Fibroblast of lung (primary cell): ENCODE data around the gene C6orf118.

Experiments
- CTCF ChIP-seq, 2 donors: IDR thresholded peaks in 1 of 2; conservative IDR thresholded peaks in 1 of 2; 1 replicate in 1 of 2; 2 replicates in 1 of 2; pipeline ENCODE4 v1.5.1; 2011 to 2012; ENCODE audit warnings: low read length in 2 of 2, control low read depth in 1 of 2, inconsistent platforms in 1 of 2, low read depth in 1 of 2, mild to moderate bottlenecking in 1 of 2
- EZH2 ChIP-seq: IDR thresholded peaks from 2 replicates; pipeline ENCODE4 v1.5.1; 2012; ENCODE audit warnings: low read length, control low read depth, mild to moderate bottlenecking; ENCODE audit errors: missing control alignments

DNA sequence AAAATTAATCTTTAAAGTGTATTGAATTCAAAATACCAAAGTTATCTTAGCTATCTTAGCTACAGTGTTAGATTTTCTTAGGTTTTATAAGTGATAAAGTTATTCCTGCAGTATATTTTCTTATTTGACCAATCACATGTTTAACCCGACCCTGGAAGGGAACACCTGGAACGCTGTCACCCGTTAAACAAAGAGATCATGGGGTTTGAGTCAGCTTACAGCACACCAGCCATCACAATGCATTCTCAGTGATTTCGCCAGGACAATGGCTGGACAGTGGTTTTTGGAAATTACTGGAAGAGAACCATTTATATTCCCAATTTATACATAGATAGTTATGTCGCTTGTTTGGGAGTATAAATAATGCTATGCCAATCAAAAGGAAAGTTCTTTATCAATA lies 10.5 kb downstream of the C6orf118 start:
- TF ChIP-seq CTCF (conservative IDR thresholded peaks at IDR 0.05 in 1 of 2, IDR thresholded peaks at IDR 0.05 in 1 of 2; ENCODE audit: low read depth in 1 of 2, low read length in 2 of 2) (no peak), EZH2 (no peak)
